Measurements from ENCODE around the gene RPL23.

GRCh38 chr17:38809828-38810227 lies 43.7 kb downstream of the RPL23 start:
- no peak for TF ChIP-seq POLR2A (IDR thresholded peaks at IDR 0.05)
- TF ChIP-seq, protein P1, sequence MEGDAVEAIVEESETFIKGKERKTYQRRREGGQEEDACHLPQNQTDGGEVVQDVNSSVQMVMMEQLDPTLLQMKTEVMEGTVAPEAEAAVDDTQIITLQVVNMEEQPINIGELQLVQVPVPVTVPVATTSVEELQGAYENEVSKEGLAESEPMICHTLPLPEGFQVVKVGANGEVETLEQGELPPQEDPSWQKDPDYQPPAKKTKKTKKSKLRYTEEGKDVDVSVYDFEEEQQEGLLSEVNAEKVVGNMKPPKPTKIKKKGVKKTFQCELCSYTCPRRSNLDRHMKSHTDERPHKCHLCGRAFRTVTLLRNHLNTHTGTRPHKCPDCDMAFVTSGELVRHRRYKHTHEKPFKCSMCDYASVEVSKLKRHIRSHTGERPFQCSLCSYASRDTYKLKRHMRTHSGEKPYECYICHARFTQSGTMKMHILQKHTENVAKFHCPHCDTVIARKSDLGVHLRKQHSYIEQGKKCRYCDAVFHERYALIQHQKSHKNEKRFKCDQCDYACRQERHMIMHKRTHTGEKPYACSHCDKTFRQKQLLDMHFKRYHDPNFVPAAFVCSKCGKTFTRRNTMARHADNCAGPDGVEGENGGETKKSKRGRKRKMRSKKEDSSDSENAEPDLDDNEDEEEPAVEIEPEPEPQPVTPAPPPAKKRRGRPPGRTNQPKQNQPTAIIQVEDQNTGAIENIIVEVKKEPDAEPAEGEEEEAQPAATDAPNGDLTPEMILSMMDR (IDR thresholded peaks at IDR 0.05) = no peak

All from esophagus squamous epithelium (tissue), 4 donors.